HG03135 (cell line): ENCODE results near the gene CASR.

Source experiments
- ATAC-seq: cut with Tn5 transposase; IDR thresholded peaks from one replicate; pipeline ENCODE4 v1.9.1; 2021; ENCODE audit warnings: mild to moderate bottlenecking, moderate library complexity; ENCODE audit not compliant: unreplicated experiment

Gene CASR

DNA sequence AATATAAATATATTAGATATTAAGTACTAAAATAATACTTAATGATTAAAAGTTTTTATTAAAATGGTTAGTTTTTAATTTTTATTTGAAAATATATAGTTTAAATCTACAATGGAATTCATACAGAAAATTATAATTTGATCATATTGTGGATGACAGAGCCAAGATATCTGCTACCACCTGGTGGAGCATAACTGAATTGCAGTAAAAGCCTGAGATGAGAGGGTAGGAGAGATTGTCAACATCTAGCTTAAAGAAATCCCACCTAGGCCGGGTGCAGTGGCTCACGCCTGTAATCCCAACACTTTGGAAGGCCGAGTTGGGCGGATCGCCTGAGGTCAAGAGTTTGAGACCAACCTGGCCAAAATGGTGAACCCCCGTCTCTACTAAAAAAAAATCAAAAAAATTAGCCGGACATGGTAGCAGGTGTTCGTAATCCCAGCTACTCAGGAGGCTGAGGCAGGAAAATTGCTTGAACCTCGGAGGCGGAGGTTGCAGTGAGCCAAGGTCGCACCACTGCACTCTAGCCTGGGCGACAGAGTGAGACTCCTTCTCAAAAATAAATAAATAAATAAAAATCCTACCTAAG is 116.5 kb downstream of the CASR start:
- ATAC-seq, result no peak

DNA sequence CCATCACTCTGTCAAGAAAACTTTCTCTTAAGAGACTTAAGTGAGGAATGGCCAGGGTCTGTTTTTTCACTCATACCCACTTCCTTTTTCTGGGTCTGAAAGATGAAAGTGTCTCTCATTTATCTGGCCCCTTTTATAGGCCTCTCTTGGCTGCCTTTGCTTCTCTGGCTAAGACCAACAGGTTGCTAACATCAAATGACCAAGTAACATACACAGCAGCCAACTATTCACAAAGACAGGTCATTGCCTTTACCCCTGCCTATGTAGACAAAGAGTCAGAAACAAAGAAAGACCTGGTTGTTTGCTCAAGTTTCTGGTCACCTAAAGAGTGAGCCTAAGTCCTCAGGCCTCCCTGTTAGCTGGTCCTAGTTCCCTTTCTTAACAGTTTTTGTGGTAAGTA is 117.6 kb downstream of the CASR start:
- ATAC-seq, result peak; percentile 60

DNA sequence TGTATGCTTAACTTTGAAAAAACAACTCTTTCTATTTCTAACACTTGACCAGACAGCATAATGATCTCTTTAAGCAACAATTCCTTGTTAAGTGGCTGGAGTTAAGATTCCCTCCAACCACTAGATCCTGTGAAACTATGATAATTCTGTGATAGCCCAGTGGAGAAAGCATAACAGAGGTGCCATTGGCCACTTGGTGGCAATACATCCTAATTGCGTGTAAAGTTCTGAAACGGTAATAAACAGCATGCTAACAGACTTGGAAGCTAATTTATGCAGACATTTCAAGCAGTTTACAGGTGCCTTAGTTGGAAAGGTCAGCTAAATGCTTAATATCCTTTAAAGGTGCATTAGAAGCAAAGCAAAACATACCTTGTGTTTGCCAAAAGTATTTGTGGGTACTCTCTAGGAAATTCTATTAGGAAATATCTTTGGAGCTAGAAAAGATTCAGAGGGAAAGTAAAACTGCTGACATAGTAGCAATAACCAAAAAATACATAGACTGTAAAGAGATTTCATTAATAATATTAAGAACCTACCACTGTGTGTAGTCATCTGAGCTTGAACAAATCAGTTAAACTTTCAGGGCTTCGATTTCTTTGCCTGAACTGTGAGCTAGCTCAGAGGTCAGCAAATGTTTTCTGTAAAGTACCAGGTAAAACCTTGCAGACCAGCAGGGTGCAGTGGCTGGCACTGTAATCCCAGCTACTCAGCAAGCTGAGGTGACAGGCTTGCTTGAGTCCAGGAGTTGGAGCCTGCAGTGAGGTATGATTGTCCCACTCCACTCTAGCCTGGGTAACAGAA is 122.6 kb downstream of the CASR start:
- ATAC-seq, result no peak

DNA sequence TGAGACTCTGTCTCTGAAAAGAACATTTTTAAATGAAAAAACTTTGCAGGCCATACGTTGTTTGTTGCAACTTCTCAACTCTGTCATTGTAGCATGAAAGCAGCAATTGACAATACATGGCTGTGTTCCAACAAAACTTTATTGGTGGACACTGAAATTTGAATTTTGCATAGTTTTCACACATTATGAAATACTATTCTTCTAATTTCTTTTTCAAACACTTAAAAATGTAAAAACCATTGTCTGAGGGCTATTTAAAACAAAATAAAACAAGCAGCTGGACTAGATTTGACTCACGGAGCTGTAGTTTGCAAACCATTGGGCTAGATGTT is 123.1 kb downstream of the CASR start:
- ATAC-seq, result no peak

DNA sequence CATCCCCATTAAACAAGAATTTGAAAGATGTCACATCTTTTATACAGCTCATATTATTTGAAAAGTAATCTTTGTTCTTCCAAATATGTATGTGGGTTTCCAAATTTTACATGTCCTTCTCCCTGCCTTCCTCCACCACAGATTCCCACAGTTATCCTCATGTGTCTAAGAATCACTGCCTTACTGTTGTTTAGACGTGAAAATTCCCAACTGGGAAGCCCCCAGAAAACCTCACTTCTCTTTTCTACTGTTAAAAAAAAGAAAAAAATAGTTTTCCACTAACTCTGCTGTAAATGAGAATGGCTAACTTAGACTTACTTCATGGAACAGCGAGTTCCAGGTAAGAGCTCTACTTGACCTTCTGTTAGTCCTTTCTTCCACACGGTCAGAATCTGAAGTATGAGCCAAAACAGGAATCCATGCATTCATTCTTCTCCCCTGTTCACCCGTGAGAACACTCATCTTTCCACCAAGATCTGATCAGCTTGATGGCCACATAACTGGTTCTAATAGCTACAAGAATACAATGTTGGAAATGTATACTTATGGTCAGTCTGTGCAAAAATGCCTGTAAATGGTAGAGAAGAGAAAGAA is 123.7 kb downstream of the CASR start:
- ATAC-seq, result no peak

DNA sequence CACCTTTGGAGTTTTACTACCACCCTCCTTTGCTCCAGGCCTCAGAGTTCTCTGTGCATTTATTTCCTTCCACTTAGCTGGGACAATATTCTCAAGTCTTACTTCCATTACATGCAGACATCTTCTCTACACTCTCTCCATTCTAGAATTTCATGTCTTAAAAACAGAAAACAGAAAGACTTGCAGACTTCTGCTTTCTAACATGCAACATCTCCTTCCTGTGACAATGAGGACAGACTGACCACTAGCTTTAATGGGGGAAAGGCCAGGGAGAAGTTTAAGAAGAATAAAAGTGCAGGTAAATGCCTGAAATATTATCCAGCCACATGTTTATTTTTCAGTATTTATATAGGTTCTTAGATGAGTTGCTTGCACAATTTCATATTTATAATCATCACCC is 124.5 kb downstream of the CASR start:
- no peak for ATAC-seq

DNA sequence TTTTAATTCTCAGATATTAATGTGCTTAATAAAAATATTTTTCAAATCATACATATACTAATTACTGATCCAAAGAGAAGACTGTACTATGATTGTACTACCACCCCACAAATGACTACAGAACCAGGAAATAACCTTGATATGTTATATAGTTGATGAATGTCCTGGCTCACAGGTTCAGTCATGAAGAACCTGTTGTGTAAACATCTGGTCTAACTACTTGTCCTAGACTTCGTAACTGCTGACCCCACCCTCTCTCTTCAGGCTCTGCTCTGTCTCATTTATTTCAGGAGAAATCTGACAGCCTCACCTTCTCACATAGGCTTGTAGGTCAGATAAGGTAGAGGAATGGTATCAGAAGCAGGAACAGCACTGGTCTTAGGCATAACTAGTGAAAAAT is 126.9 kb downstream of the CASR start:
- no peak for ATAC-seq

DNA sequence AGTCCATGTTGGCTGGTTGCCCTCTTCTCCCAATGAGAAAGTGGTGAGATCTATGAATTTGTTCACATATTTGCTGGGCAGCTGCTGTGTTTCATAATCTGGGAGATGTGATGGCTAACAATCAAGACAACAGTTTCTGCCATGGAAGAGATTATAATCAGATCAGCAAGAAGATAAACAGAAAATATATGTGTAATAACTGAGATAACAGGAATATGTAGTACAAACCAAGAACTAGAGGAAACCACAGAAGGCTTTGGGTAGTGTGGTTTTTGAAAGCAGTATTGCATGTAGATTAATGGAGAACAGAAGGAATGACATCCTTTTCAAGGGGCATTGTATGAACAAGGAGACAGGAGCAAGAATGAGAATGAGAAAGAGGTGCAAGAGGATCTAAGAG is 129.4 kb downstream of the CASR start:
- no peak for ATAC-seq

DNA sequence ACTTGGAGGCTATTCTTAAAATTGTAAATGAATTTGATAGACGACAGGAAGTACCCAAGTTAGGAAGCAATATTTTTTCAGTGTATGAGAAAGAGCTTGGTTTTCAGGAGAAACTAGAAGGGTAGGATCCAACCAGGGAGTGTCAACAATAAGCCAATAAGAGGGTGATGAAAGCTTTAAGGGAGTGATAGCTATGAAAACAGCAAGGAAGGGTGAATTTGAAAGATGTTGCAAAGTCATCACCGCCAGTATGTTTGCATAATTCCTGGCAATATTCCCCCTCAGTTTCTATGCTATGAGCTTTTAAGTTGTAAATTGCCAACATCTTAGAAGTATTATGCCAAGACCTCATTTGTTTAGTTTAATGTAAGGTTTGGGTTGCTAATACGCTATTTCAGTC is 129.8 kb downstream of the CASR start:
- ATAC-seq, result no peak

DNA sequence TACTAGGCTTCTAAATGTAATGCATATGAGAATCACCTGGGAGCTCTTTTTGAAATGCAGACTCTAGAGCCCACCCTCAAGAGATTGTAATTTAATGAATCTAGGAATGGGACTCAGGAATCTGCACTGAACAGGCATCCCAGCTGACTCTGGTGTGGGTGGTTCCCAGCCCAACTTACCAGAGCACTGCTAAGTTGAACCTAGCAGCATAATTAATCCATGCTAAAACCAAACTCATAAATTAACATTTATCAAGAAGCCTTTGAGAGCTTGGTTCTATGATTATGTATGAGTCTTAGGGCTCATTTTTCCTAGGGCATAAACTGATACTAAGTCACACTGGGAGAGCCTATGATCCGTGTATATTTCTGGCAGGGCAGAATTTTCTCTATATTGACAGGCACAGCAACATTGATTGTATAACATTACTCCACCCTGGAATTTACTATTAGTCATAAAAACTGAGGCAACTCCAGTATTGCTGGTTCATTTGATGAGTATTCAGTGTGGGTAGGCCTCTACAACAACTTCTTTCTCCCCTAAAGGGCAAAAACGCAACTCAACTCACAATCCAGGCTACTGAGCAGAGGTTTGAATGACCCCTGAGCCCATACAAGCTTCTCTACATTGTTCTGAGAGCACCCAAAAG is 130.9 kb downstream of the CASR start:
- no peak for ATAC-seq

DNA sequence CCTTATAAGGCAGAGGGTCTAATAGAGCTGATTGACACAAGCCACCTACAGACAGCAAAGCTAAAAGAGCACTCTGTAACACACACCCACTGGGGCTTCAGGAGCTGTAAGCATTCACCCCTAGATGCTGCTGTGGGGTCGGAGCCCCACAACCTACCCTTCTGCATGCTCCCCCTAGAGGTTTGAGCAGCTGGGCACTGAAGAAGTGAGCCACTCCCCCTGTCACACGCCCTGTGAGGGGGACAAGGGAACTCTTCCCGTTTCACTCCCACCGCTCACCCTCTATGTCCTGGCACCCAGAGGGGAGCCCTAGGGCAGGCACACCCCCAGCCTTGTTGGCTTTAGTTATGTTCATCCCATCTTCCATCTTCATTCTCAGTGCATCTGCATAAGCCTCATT is 132.2 kb downstream of the CASR start:
- no peak for ATAC-seq

DNA sequence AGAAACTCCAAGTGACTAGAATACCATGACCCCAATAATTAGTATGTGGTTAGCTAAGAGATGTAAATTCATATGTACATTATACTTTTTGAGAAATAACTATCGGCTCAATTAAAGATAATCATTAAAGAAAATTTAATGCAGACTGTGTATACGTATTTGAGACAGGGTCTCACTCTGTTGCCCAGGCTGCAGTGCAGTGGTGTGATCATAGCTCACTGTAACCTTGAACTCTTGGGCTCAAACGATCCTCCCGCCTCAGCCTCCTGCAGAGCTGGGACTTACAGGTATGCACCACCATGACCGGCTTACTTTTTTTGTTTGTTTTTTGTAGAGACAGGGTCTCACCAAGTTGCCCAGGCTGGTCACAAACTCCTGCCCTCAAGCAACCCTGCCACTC is 132.9 kb downstream of the CASR start:
- no peak for ATAC-seq

DNA sequence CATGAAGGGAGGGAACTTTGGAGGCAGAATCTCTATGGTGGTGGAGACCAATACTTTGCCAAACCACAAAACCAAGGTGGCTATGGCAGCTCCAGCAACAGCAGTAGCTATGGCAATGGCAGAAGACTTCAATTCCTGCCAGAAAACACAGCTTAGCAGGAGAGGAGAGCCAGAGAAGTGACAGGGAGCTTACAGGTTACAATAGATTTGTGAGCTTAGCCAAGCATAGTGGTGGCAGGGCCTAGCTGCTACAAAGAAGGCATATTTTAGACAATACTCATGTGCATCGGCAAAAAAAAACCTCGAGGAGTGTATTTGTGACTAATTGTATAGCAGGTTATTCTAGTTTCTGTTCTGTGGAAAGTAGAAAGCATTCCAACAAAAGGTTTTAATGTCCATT is 135.2 kb downstream of the CASR start:
- ATAC-seq, result no peak

DNA sequence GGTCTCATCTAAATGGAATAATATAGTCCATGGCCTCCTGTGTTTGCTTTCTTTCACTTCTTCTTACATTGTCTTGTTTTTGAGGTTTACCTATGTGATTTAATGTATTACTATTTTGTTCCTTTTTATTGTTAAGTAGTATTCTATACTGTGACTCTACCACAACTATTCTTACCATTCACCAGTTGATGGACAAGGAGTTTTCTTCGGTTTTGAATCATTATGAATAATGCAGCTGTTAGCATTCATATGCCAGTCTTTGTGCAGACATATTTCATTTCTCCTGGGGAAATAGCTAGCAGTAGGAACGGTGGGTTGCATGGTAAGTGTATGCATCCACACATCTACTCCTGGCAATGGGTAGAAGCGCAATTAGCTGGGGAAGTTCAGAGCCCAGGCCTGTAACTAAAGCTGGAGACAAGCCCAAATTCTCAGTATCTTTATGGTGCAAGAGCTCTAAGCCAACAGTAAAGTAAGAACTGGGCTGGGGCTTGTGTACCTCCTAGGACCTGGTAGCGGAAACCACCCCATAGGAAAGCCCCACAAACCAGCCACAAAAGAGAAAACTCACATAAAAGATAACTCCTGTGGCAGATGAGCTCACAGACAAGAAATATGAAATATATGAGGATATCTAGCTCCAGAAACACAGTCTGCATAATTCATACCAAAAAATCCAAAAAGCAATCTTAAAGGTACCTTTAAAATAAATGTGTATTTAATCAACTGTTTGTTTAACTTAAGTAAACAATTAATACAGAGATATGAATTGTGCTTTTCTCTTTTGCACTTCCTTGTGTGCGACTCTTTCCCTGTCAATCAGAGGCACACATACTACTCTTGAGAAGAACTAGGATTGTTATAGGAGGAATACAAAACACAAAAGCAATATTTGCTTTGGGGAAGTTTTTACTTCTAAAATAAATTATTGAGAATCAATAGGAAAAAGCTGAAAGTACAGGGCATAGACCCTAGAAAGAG is 138.9 kb downstream of the CASR start:
- no peak for ATAC-seq

DNA sequence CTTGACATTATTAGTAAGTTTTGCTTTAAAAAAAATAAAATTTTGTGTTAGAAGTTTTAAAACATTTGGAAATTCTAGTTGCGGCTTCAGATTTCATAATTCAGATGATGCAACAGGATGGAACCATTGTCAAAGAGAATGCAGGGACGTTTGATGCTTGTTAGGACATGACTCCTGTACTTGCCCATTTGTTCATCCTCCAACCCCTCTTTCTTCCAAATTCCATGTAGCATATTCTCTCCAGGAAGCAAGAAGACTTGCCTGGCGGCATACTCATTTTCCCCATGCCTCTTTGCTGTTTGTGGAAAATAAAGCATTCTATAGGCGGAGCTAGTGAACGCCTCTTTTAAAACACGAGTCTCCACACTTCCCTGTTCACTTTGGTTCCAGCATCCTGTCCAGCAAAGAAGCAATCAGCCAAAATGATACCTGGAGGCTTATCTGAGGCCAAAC is 141.4 kb downstream of the CASR start, which contains the start of gene CSTA:
Gene CSTA, plus strand, starts transcription at position 378 of the 453 bp plus-strand sequence. Its CDS starts 45 bp downstream, at position 423.
- no peak for ATAC-seq

DNA sequence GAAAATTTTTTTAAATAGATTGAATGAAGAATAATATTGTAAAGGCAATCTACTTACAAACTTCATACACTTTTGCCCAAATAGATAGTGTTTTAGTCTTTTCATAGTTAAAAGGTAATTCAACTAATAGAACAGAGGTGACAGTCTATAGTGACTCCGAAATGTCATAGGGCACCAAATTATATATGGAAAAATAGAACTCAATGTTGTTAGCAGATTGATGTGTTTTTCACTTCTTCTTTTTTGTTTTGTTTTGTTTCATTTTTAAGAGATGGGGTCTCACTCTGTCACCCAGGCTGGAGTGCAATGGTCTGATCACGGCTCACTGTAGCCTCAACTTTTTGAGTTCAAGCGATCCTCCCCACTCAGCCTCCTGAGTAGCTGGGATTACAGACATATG is 142.3 kb downstream of the CASR start:
- no peak for ATAC-seq

DNA sequence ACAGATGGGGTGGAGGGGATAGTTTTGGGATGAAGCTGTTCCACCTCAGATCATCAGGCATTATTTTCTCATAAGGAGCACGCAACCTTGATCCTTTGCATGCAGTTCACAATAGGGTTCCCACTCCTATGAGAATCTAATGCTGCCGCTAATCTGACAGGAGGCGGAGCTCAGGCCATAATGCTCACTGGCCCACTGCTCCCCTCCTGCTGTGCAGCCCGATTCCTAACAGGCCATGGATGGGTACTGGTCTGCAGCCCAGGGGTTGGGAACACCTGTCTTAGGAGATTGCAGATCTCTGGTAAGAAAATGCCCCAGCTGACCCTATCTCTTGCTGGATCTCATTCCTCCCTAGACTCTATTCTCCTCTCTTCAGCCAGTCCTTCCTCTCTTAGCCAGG is 148.4 kb downstream of the CASR start:
- ATAC-seq, result no peak

DNA sequence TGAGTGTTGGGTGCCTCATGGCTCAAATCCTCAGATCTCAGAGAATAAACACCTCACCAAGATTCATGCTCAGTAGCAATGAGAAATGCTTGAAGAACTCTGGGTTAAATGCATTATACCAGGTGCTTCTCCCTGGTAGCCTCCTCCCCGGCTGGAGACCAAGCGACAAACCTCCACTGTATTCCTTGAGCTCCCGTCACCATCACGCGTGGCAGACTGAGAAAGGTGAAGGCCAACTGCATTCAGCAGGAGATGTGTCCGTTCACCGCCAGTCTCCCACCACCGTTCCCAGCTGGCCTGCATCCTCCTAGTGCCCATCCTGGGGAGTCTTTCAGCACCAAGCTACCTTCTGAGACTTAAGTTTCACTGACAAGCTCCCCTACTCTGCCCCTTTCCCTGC is 149.1 kb downstream of the CASR start:
- no peak for ATAC-seq
